ENCODE data around the gene KDM6A.
"Not testable (repeated sequence)": the region's sequence is repeated elsewhere in the genome, so short reads cannot be mapped to it uniquely, and the experiment has no call there.

The KDM6A gene

GRCh38 chrX:45134775-45135174 is 261.8 kb downstream of the KDM6A start:
- TF ChIP-seq, protein P1, sequence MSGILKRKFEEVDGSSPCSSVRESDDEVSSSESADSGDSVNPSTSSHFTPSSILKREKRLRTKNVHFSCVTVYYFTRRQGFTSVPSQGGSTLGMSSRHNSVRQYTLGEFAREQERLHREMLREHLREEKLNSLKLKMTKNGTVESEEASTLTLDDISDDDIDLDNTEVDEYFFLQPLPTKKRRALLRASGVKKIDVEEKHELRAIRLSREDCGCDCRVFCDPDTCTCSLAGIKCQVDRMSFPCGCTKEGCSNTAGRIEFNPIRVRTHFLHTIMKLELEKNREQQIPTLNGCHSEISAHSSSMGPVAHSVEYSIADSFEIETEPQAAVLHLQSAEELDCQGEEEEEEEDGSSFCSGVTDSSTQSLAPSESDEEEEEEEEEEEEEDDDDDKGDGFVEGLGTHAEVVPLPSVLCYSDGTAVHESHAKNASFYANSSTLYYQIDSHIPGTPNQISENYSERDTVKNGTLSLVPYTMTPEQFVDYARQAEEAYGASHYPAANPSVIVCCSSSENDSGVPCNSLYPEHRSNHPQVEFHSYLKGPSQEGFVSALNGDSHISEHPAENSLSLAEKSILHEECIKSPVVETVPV (CRISPR knock-in tag; IDR thresholded peaks at IDR 0.05) = no peak
- no peak for TF ChIP-seq TCF4 (CRISPR knock-in tag; IDR thresholded peaks at IDR 0.05; ENCODE audit: borderline replicate concordance)
- no peak for TF ChIP-seq RARB (CRISPR knock-in tag; IDR thresholded peaks at IDR 0.05)
- no peak for TF ChIP-seq ZNF70 (CRISPR knock-in tag; IDR thresholded peaks at IDR 0.05)
- TF ChIP-seq PATZ1 (CRISPR knock-in tag; IDR thresholded peaks at IDR 0.05; ENCODE audit: borderline replicate concordance) = no peak
- TF ChIP-seq ZC3H10 (CRISPR knock-in tag; IDR thresholded peaks at IDR 0.05) = no peak
- no peak for TF ChIP-seq OSR1 (CRISPR knock-in tag; IDR thresholded peaks at IDR 0.05)
- TF ChIP-seq TOX (CRISPR knock-in tag; IDR thresholded peaks at IDR 0.05; ENCODE audit: borderline replicate concordance) = no peak
- no peak for TF ChIP-seq ISL1 (CRISPR knock-in tag; IDR thresholded peaks at IDR 0.05)
- TF ChIP-seq BACH2 (CRISPR knock-in tag; IDR thresholded peaks at IDR 0.05; ENCODE audit: borderline replicate concordance) = no peak
- ATAC-seq = peak; percentile 33; the same call in 2 of the 3 replicates

- not testable (repeated sequence) for ATAC-seq
These were observed 262.5 kb downstream of the KDM6A start for GRCh38 chrX:45135391-45136075.

GRCh38 chrX:45137531-45137930 is 264.5 kb downstream of the KDM6A start:
- TF ChIP-seq TOX (CRISPR knock-in tag; IDR thresholded peaks at IDR 0.05; ENCODE audit: borderline replicate concordance) = no peak
- no peak for TF ChIP-seq ZNF70 (CRISPR knock-in tag; IDR thresholded peaks at IDR 0.05)
- no peak for TF ChIP-seq CSDC2 (CRISPR knock-in tag; IDR thresholded peaks at IDR 0.05)
- TF ChIP-seq, protein P1 (CRISPR knock-in tag; IDR thresholded peaks at IDR 0.05) = no peak
- no peak for TF ChIP-seq SNAI2 (CRISPR knock-in tag; IDR thresholded peaks at IDR 0.05)
- TF ChIP-seq ZNF565 (CRISPR knock-in tag; conservative IDR thresholded peaks at IDR 0.05; ENCODE audit: low read depth) = no peak
- ATAC-seq = no peak

GRCh38 chrX:45138525-45138924 is 265.5 kb downstream of the KDM6A start:
- ATAC-seq = no peak
- no peak for TF ChIP-seq BACH2 (CRISPR knock-in tag; IDR thresholded peaks at IDR 0.05; ENCODE audit: borderline replicate concordance)

DNA sequence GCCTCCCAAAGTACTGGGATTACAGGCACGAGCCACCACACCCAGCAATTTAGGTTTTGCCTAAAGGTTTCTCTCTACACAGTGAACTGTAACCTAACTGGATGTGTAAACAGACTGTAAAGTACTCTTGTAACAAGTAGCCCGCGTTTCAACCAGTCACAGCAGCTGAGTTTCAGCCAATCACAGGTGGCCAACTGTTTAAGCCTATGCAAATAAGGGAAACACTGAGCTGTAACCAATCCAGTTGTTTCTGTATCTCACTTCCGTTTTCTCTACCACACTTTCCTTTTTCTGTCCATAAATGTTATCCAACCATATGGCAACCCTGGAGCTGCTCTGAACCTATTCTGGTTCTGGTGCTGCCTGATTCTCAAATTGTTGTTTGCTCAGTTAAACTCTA is 267.8 kb downstream of the KDM6A start:
- TF ChIP-seq ISL1 (CRISPR knock-in tag; IDR thresholded peaks at IDR 0.05) (no peak), ZC3H10 (CRISPR knock-in tag; IDR thresholded peaks at IDR 0.05) (no peak), RARB (CRISPR knock-in tag; IDR thresholded peaks at IDR 0.05) (no peak), ZNF70 (CRISPR knock-in tag; IDR thresholded peaks at IDR 0.05) (no peak), BACH2 (CRISPR knock-in tag; IDR thresholded peaks at IDR 0.05; ENCODE audit: borderline replicate concordance) (no peak), TCF4 (CRISPR knock-in tag; IDR thresholded peaks at IDR 0.05; ENCODE audit: borderline replicate concordance) (no peak), ESRRG (CRISPR knock-in tag; IDR thresholded peaks at IDR 0.05) (no peak), PPARA (CRISPR knock-in tag; IDR thresholded peaks at IDR 0.05; ENCODE audit: borderline replicate concordance) (no peak)
- TF ChIP-seq, protein P1 (CRISPR knock-in tag; IDR thresholded peaks at IDR 0.05) = no peak
- TF ChIP-seq, protein P2, sequence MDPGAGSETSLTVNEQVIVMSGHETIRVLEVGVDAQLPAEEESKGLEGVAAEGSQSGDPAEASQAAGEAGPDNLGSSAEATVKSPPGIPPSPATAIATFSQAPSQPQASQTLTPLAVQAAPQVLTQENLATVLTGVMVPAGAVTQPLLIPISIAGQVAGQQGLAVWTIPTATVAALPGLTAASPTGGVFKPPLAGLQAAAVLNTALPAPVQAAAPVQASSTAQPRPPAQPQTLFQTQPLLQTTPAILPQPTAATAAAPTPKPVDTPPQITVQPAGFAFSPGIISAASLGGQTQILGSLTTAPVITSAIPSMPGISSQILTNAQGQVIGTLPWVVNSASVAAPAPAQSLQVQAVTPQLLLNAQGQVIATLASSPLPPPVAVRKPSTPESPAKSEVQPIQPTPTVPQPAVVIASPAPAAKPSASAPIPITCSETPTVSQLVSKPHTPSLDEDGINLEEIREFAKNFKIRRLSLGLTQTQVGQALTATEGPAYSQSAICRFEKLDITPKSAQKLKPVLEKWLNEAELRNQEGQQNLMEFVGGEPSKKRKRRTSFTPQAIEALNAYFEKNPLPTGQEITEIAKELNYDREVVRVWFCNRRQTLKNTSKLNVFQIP (CRISPR knock-in tag; IDR thresholded peaks at IDR 0.05; ENCODE audit: borderline replicate concordance, low read depth) = no peak
- TF ChIP-seq, protein P3, sequence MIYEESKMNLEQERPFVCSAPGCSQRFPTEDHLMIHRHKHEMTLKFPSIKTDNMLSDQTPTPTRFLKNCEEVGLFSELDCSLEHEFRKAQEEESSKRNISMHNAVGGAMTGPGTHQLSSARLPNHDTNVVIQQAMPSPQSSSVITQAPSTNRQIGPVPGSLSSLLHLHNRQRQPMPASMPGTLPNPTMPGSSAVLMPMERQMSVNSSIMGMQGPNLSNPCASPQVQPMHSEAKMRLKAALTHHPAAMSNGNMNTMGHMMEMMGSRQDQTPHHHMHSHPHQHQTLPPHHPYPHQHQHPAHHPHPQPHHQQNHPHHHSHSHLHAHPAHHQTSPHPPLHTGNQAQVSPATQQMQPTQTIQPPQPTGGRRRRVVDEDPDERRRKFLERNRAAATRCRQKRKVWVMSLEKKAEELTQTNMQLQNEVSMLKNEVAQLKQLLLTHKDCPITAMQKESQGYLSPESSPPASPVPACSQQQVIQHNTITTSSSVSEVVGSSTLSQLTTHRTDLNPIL (CRISPR knock-in tag; IDR thresholded peaks at IDR 0.05; ENCODE audit: low read depth) = no peak
- no peak for ATAC-seq

Data from SK-N-SH treated with all-trans-retinoic acid at 6 μM for 48 hours (cell line).